ENCODE results near the gene MFNG.

DNA sequence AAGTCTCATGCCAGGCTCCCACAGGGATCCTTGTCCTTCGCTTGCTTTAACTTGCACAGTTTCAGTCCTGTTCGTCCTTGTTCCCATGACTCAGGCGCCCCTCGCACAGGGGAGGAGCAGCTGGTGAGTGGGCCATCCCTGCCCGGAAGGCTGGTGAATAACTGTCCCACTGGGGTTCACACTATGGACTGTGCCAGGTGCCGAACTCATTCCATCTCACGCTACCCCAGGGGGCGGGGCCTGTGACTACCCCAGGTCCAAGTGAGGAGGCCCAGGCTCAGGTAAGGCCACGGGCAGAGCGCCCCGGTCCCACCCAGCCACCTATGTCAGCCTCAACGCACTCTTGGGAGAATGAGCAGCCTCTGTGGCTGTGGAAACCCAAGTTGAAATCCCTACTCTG, 40.2 kb upstream of the MFNG start:
- no peak for TF ChIP-seq EZH2 (IDR thresholded peaks at IDR 0.05; ENCODE audit: borderline replicate concordance, insufficient read depth, low read depth, low read length, poor library complexity, severe bottlenecking)
- TF ChIP-seq, protein P1, sequence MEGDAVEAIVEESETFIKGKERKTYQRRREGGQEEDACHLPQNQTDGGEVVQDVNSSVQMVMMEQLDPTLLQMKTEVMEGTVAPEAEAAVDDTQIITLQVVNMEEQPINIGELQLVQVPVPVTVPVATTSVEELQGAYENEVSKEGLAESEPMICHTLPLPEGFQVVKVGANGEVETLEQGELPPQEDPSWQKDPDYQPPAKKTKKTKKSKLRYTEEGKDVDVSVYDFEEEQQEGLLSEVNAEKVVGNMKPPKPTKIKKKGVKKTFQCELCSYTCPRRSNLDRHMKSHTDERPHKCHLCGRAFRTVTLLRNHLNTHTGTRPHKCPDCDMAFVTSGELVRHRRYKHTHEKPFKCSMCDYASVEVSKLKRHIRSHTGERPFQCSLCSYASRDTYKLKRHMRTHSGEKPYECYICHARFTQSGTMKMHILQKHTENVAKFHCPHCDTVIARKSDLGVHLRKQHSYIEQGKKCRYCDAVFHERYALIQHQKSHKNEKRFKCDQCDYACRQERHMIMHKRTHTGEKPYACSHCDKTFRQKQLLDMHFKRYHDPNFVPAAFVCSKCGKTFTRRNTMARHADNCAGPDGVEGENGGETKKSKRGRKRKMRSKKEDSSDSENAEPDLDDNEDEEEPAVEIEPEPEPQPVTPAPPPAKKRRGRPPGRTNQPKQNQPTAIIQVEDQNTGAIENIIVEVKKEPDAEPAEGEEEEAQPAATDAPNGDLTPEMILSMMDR (IDR thresholded peaks at IDR 0.05) = no peak

All from B cell (primary cell).